Measurements from ENCODE around the gene ARGLU1.

The ARGLU1 gene

GRCh38 chr13:106499896-106500295, 68.0 kb downstream of the ARGLU1 start:
- DNase-seq (ENCODE audit: low spot score), result no peak

- no peak for DNase-seq (ENCODE audit: low spot score)
These were observed 68.8 kb downstream of the ARGLU1 start for GRCh38 chr13:106499113-106499512.

DNA sequence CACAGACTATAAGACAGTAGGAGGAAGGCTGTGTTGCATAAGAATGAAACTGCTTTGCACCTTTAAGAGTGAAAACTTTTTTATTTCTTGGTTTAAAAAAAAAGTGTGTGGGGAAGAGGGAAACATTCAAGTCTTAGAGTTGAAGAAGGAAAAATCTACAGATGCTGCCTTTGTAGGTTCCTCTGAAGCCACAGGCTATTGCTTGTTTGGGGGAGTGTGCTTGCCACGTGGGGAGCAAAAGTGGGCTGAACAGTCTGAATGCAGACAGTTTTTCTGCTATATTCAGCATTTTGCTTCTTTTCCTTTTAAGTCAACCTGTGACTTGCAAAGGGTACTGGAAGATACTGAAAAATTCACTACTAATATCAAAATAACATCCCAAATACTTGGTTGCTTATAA, 69.4 kb downstream of the ARGLU1 start:
- DNase-seq (ENCODE audit: low spot score), result no peak

GRCh38 chr13:106498158-106498557, 69.8 kb downstream of the ARGLU1 start:
- no peak for DNase-seq (ENCODE audit: low spot score)

DNA sequence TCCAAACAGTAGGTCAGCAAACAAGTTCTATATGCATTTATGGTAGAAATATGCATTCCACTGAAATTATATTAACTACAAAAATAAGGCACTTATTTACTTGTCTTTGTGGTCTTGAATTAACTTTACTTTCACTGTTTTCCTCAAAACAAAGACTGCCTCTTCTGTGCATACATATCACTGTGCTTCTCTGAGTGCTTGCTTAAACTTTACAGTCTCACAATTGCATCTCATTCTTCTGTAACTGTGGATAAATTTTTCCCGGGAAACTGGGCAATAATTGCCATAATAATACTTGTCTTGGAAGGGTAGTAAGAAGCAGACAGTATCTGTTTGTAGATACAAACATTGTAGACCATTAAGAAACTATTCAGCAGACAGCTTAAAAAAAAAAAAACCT, 70.9 kb downstream of the ARGLU1 start:
- DNase-seq (ENCODE audit: low spot score), result no peak

DNA sequence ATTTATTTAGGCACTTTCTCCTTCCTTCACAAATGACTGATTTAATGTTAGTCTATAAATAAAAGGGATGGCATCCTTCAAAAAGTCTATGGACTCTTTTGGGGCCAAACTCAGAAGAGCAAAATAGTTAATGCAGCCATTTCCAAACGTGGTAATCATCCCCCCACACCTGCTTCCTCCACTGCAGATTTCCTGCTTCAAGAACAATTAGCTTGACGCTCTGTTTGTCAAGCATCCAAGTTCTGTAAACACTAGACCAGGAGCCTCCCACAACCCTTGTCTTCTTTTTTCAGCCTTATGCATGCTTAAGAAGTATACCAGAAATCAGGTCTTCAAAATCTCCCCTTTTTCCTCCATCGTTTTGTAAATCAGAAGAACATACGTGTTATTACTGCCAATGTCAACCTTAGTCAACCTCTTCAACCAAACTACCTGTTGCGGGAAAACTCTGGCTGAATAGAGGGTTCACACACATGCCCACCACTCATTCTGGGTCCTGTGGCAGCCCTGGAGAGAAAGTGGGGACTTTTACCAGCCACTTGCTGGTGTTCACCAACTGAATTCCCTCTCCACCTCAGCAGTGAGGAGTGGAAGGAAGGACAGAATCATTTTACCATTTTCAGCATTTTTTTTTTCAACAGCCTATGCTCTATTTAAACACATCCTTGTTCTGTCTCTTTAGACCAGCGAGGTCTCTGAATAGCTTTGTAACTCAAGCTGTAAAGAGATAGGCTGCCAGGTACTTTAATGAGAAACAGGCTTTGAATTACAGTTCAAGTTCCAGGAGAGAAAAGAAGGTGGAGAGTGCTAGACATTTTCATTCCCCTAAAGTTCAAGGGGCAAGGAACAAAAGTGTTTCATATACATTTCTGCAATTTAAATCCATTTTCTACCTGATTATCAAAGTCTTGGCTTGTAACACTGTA, 71.6 kb downstream of the ARGLU1 start:
- no peak for DNase-seq (ENCODE audit: low spot score)

- no peak for DNase-seq (ENCODE audit: low spot score)
These were observed 73.0 kb downstream of the ARGLU1 start for GRCh38 chr13:106494936-106495335.

- DNase-seq (ENCODE audit: low spot score), result no peak
These were observed 73.4 kb downstream of the ARGLU1 start for GRCh38 chr13:106494506-106494905.

- DNase-seq (ENCODE audit: low spot score), result no peak
These were observed 74.3 kb downstream of the ARGLU1 start for GRCh38 chr13:106493533-106494220.

- DNase-seq (ENCODE audit: low spot score), result no peak
These were observed 75.1 kb downstream of the ARGLU1 start for GRCh38 chr13:106492588-106493475.

GRCh38 chr13:106491928-106492587, 75.9 kb downstream of the ARGLU1 start:
- DNase-seq (ENCODE audit: low spot score), result no peak
